Prostate gland (tissue), 2 donors: ENCODE data around the gene INTS4.
"Not testable (repeated sequence)": the region's sequence is repeated elsewhere in the genome, so short reads cannot be mapped to it uniquely, and the experiment has no call there.

Experiments
- POLR2A ChIP-seq: fragments of 450-650 bp; IDR thresholded peaks from one replicate; pipeline ENCODE4 v1.6.1; 2016; ENCODE audit warnings: antibody characterized with exemption, mild to moderate bottlenecking
- POLR2AphosphoS5 ChIP-seq: sonication (generic); formaldehyde crosslinking; IDR thresholded peaks from one replicate; pipeline ENCODE4 v1.6.1; 2017; ENCODE audit warnings: antibody characterized with exemption
- TF ChIP-seq, protein P1 (sequence below), 4 experiments: fragments of 200-600 bp in 2 of 4; fragments of 450-650 bp in 2 of 4; sonication (generic) in 2 of 4; IDR thresholded peaks; 1 replicate in 3 of 4; 2 replicates in 1 of 4; pipeline ENCODE4 v1.5.1; 2016 to 2019; ENCODE audit warnings: antibody characterized with exemption in 4 of 4, mild to moderate bottlenecking in 2 of 4, moderate library complexity in 2 of 4

DNA sequence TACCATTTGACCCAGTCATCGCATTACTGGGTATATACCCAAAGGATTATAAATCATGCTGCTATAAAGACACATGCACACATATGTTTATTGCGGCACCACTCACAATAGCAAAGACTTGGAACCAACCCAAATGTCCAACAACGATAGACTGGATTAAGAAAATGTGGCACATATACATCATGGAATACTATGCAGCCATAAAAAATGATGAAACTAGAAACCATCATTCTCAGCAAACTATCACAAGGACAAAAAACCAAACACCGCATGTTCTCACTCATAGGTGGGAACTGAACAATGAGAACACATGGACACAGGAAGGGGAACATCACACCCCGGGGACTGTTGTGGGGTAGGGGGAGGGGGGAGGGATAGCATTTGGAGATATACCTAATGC lies 105.4 kb downstream of the INTS4 start:
- TF ChIP-seq POLR2A, POLR2AphosphoS5: not testable (repeated sequence)
- TF ChIP-seq, protein P1, sequence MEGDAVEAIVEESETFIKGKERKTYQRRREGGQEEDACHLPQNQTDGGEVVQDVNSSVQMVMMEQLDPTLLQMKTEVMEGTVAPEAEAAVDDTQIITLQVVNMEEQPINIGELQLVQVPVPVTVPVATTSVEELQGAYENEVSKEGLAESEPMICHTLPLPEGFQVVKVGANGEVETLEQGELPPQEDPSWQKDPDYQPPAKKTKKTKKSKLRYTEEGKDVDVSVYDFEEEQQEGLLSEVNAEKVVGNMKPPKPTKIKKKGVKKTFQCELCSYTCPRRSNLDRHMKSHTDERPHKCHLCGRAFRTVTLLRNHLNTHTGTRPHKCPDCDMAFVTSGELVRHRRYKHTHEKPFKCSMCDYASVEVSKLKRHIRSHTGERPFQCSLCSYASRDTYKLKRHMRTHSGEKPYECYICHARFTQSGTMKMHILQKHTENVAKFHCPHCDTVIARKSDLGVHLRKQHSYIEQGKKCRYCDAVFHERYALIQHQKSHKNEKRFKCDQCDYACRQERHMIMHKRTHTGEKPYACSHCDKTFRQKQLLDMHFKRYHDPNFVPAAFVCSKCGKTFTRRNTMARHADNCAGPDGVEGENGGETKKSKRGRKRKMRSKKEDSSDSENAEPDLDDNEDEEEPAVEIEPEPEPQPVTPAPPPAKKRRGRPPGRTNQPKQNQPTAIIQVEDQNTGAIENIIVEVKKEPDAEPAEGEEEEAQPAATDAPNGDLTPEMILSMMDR (IDR thresholded peaks at IDR 0.05) = not testable (repeated sequence)
